Ishikawa (cell line): ENCODE measurements around the gene FARS2.

Experiments
- CREB1 ChIP-seq: IDR thresholded peaks from 2 replicates; pipeline ENCODE4 v1.6.1; 2012; ENCODE audit warnings: low read depth
- EGR1 ChIP-seq: IDR thresholded peaks from 2 replicates; pipeline ENCODE4 v1.6.1; 2012
- EP300 ChIP-seq: IDR thresholded peaks from 2 replicates; pipeline ENCODE4 v1.6.1; 2012; ENCODE audit warnings: borderline replicate concordance
- FOXM1 ChIP-seq: IDR thresholded peaks from 2 replicates; pipeline ENCODE4 v1.6.1; 2012; ENCODE audit warnings: low read depth, borderline replicate concordance
- MAX ChIP-seq: IDR thresholded peaks from 2 replicates; pipeline ENCODE4 v1.6.1; 2012
- NFIC ChIP-seq: IDR thresholded peaks from 2 replicates; pipeline ENCODE4 v1.6.1; 2012
- RAD21 ChIP-seq: IDR thresholded peaks from 2 replicates; pipeline ENCODE4 v1.6.1; 2012; ENCODE audit warnings: low read depth
- REST ChIP-seq: IDR thresholded peaks from 2 replicates; pipeline ENCODE4 v1.6.1; 2012; ENCODE audit warnings: low read depth, mild to moderate bottlenecking
- TAF1 ChIP-seq: IDR thresholded peaks from 2 replicates; pipeline ENCODE4 v1.6.1; 2012; ENCODE audit warnings: low read depth, mild to moderate bottlenecking
- TCF12 ChIP-seq: IDR thresholded peaks from 2 replicates; pipeline ENCODE4 v1.6.1; 2012; ENCODE audit warnings: low read depth
- YY1 ChIP-seq: IDR thresholded peaks from 2 replicates; pipeline ENCODE4 v1.6.1; 2012; ENCODE audit warnings: low read depth

- TF ChIP-seq RAD21 (no peak), TAF1 (no peak), TCF12 (no peak), REST (no peak), NFIC (no peak), CREB1 (no peak), EGR1 (no peak), YY1 (no peak), EP300 (no peak), FOXM1 (no peak), MAX (no peak)
Measured at GRCh38 chr6:5389086-5389745, 127.9 kb downstream of the FARS2 start.
